Stimulated activated CD8-positive, alpha-beta memory T cell treated with anti-CD3 and anti-CD28 coated beads, Interleukin-2, amount 100 ng/mL, for 48 hours (primary cell): Measurements from ENCODE around the gene LRIF1.
"Not testable (repeated sequence)": the region's sequence is repeated elsewhere in the genome, so short reads cannot be mapped to it uniquely, and the experiment has no call there.

Experiments
- DNase-seq, 2 donors: peaks; one replicate each; pipeline ENCODE4 v3.0.0-alpha.2; 2020; ENCODE audit warnings: low read depth in 2 of 2

LRIF1 gene, protein sequence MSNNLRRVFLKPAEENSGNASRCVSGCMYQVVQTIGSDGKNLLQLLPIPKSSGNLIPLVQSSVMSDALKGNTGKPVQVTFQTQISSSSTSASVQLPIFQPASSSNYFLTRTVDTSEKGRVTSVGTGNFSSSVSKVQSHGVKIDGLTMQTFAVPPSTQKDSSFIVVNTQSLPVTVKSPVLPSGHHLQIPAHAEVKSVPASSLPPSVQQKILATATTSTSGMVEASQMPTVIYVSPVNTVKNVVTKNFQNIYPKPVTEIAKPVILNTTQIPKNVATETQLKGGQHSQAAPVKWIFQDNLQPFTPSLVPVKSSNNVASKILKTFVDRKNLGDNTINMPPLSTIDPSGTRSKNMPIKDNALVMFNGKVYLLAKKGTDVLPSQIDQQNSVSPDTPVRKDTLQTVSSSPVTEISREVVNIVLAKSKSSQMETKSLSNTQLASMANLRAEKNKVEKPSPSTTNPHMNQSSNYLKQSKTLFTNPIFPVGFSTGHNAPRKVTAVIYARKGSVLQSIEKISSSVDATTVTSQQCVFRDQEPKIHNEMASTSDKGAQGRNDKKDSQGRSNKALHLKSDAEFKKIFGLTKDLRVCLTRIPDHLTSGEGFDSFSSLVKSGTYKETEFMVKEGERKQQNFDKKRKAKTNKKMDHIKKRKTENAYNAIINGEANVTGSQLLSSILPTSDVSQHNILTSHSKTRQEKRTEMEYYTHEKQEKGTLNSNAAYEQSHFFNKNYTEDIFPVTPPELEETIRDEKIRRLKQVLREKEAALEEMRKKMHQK

DNA sequence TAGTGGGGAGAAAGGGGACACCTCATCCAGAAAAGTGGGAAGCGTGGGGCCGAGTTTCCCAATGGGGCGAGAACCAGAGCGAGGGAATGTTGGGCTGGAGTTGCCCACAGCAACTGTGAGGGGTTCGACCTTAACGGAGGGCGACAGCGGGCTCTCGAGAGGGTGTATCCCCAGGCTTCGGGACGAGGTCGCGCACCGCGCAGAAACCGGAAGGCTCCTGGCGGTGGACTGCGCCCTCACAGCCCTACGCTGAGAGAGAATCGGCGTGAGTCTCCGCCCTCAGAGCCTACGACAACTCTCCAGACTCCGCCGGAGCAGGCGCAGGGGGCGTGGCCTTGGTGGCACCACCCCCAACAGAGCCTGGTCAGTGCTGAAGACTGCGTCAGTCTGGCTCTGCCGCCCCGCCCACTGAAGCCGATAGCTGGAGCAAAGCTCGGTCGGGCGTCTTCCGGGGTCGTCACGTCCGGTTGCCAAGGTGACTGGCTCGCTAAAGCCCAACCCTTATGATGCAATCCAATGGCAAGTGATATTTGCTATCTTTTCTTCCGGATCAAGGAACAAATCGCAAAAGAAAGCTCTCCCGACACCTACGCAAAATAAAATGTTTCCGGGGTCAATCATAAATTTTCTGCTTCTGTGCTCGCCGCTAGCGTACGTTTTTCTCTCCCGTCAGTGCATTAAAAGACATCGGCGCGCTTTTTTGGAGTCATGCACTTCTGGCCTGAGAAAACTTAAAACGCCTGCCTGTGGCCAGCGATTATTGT lies at the start of gene LRIF1:
TSS of gene LRIF1 (minus strand) at position 232 of the 764 bp plus-strand sequence. CDS start 234 bp downstream, outside the sequence.
- DNase-seq, result peak; percentile 100

DNA sequence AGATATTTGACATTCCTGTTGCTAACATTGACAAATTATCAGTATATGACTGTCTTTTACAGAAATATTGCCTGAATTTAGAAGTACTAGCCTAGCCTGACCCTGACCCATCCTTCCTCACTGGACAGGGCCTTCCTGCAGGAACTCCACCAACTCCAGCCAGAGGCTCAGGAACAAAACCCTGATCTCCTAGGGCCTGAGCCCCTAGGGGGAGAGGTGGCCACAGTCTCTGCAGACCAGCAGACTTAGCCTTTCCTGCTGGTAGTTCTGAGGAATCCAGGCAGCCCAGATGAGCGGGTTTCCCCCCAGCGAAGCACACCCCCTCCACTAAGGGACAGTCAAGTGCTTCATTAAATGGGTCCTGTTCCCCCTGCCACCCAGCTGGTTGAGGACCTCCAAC lies 44.3 kb upstream of the LRIF1 start:
- DNase-seq, result no peak

DNA sequence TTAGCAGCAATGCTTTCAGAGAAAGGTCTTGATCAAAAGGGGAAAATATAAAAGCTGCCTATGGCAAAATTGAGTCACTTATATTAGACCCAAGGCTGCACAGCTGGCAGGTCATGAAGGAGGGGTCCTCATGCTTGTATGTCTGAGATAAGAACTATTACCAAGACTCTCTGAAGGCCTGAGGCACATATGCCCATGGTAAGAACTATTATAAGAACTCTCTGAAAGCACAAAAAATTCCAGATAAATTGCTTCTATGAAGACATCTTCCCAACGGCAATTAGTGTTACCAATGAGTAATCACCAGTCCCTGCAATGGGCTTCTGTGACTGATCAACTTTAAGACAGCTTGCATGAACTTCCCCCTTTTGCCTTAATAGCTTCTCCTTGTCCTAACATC lies 42.8 kb upstream of the LRIF1 start:
- no peak for DNase-seq

DNA sequence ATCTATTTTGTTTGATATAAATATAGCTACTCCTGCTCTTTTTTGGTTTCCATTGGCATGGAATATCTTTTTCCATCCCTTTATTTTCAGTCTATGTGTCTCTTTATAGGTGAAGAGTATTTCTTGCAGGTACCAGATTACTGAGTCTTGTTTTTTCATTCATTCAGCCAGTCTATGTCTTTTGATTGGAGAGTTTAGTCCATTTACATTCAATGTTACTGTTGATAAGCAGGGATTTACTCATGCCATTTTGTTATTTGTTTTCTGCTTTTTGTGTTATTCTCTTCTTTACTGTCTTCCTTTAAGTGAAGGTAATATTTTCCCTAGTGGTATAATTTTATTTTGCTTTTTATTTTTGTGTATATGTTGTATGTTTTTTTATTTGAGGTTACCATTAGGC lies 35.9 kb upstream of the LRIF1 start:
- not testable (repeated sequence) for DNase-seq

DNA sequence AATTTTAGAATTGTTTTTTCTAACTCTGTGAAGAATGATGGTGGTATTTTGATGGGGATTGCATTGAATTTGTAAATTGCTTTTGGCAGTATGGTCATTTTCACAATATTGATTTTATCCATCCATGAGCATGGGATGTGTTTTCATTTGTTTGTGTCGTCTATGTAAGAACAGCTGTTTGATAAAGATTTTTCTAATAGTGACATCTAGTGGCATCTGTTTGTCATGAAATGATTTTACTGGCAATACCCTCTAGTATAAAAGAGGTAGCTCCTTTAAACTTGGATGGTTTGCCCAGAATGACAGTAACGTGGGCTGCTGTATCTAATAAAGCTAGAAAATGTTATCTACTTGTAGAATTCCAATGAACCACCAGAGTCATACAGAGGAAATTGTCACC lies 28.6 kb upstream of the LRIF1 start:
- DNase-seq, result not testable (repeated sequence)

DNA sequence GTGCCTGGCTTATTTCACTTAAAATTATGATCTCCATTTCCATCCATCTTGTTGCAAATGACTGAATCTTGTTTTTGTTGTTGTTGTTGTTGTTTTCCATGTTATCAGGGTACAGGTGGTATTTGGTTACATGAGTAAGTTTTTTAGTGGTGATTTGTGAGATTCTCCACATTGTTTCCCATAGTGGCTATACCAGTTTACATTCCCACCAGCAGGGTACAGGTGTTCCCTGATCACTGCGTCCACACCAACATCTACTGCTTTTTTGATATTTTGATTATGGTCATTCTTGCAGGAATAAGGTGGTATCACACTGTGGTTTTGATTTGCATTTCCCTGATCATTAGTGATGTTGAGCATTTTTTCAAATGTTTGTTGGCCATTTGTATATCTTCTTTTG lies 27.6 kb upstream of the LRIF1 start:
- DNase-seq, result not testable (repeated sequence)

DNA sequence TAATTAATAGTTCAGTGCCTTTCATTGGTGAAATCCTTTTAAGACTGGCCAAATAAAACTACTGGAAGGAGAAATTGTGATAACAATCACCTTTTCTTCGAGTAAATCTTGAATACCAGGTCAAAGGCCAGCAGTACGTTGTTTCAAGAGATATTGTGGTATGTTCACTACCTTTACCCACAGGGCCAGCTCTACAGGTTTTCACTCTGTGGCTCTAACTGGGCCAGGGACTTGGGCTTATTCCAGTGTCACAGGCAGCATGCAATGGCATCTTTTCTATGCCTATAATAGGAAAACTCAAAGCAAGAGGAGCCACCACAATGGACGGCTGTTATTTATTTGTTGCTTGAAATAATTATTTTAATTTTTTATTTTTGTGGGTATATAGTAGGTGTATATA lies 26.8 kb upstream of the LRIF1 start:
- DNase-seq, result no peak

DNA sequence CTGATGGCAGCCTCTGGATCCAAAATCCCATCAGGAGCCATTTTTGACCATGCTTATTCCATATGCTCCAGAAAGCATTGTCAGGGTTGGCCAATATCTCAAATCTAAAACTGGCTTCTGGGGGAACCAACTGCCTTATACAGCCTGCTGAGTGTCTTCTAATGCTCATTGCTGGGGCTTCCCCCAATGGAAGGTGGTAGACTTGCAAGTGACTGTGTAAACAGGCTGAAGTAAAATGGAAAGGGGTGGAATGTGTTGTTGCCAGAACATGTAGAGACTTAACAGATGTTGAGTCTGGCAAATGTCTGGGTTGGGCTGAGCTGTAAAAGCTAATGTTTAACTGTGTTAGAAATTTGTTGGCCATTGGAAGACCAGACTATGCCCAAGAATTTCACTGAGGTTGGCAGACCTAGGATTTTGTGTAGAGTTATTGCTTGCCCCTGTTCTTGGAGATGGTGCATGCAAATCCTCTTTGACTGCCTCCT lies 22.7 kb upstream of the LRIF1 start:
- no peak for DNase-seq

DNA sequence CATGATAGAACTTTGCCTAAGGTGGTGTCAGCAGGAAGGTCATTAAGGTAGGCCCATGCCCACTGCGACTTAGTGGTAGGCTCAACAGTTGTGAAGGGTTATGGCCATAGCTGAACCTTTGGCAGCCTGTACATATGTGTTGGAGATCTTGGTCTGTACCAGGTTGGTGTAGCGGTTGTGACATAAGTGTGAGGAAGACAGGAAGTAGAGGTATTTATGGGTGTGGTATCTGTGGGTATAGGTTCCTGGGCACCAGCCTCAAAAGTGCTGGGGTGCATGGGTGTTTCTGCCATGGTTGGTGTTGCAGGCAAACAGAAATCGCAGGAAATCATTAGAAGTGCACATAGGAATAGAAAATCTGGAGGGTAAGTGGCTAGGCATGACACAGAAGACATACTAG lies 18.6 kb upstream of the LRIF1 start:
- DNase-seq, result no peak

DNA sequence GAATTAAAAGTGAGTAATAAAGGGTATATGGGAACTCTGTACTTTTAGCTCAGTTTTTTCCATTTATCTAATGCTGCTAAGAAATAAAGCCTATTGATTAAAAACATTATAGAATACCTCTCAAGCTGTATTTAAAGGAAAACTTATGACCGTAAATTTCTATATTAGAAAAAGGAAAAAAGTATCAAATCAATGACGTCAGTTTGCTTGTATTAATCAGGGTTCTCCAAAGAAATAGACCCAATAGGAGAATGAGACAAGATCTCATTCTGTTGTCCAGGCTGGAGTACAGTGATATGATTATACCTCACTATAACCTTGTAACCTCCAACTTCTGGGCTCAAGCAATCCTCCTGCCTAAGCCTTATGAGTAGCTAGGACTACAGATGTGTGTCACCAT lies 15.4 kb upstream of the LRIF1 start:
- DNase-seq, result no peak

DNA sequence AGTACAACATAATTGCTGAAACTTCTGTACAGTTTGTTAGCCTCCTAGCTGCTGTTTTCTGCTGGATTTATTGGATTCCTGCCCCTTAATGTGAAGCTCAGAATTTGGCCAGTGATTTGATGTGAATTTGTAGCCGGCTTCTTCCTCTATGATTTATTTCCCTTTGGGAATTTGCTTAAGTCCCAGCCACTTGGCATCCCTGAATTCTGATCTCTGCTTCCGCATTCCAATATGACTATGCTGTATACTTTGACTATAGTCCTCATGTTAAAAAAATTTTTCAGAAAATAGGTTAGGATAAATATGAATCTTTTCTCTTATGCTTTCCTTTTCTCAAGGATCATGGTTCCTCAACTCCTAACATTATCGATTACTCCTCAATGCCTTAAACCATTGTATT lies 12.4 kb upstream of the LRIF1 start:
- no peak for DNase-seq

DNA sequence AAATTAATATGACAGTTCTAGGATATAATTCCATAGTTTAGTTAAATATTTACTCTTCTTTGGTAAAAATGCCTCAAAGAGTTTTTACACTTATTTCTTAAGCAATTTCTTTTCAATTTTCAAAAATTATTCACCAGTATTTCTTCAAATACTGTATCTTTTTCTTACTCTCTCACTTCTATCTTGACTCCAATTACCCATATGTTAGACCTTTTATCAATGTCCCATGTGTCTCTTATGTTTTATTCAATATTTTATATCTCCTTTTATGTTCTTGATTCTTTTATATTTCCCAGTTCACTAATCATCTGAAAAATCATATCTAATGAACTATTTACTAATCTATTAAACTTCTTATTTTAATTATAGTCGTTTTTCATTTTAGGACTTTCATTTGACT lies 11.5 kb upstream of the LRIF1 start:
- no peak for DNase-seq

DNA sequence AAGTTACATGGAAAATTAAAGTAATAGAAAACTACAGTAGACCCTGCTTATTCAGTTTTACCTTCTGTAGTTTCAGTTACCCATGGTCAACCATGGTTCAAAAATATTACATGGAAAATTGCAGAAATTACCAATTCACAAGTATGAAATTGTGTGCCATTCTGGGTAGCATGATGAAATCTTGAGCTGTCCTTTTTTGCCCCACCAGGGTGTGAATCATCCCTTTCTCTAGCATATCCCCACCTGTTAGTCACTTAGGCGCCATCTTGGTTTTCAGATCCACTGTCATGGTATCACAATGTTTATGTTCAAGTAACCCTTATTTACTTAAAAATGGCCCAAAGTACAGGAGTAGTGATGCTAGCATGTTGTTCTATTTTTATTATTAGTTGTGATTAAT lies 3.5 kb upstream of the LRIF1 start:
- DNase-seq, result no peak

DNA sequence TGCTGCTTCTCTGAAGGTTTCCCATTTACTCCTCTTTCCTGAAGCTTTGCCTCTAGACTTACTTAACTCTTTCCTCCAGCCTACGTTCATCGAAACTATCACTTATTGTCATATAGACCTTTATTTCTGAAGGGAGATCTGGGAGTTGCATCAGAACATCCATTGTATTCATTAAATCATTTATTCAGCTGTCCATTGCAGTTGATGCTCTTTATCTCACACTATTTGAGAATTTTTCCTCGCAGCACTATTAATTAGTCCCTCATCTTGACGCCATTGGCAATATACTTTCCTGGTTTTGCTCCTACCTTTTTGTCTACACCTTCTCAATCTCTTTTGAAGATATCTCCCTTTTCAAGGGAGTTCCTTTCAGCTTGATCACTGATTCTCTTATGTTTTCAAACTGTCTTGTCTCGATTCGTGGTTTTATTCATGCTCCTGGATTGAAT lies 757 bp upstream of the LRIF1 start:
- DNase-seq, result no peak

DNA sequence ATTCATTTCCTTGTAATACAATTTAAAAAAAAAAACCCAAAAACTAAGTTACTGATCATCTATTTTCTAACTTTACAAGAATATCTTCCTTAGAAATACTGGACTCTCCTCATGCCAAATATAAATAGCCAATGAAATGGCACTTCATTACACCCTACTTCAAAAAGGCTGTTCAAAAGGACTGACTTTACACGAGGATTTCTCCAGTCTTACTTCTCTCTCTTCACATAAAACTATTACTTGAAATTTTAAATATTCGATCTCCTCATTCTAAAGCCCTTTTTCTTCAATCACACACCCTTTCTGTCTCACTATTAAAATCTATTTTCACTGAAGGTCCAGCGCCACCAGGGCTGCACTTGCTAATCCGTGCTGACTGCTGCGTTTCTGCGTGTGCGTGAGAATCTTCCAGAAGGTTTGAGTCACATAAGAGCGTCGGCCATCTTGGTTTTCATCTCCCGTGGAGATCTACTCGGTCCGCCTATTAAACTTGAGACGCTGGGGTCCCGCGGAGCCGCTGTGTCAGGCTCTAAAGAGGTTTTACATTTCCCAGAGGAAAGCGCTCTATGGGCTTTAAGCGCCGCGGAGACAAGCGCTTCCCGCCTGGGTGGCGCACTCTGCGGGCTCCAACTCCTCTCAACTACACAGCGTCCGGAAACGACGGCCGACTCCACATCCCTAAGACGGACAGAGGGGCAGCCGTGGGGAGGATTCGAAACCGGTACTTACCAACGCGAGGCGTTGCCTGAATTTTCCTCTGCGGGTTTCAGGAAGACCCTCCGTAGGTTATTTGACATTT lies 631 bp downstream of the LRIF1 start:
- peak; percentile 29 to 31 for DNase-seq

DNA sequence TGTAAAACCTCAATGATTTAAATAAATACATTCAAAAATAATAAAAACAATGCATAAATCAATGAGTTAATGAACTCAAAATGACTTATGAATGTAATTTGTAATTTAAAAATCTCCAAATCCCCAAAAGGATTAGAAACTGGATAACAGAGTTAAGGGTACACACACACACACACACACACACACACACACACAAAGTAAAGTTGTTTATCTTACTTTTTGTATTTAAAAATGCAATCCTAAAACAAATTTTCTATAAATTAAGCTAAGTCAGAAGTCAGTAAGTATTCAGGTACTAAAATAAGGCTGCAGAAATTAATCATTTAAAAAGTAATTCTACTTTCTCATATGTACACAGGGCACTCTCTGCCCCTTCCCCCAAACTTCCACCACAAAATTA lies 1.8 kb downstream of the LRIF1 start:
- DNase-seq, result no peak

DNA sequence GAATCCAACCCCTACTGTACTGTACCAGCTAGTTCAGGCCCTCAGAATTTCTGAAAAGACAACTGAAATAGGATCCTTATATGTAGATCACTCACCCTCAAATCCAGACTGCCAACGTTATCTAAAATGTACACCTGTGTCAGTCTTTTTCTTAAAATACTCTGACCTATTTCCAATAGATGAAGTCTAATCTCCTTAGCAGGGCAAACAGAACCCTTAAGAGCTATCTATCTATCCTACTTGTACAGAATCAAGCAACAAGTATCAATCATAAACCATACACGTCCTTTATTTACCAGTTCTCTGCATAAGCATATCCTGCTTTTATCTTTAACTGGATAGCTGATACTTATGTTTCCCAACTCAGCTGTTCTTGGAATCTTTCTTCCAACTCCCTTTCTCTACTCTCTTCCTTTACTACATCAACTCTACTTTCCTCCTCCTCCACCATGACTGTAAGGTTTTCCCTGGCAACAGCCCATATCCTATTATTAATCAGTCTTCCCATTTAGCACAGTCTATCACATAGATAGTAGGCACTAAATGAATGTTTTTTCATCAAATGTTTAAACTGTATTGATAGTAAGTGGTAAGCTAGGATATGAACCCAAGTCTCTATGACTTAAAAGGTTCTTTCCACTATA lies 2.8 kb downstream of the LRIF1 start:
- DNase-seq, result no peak

DNA sequence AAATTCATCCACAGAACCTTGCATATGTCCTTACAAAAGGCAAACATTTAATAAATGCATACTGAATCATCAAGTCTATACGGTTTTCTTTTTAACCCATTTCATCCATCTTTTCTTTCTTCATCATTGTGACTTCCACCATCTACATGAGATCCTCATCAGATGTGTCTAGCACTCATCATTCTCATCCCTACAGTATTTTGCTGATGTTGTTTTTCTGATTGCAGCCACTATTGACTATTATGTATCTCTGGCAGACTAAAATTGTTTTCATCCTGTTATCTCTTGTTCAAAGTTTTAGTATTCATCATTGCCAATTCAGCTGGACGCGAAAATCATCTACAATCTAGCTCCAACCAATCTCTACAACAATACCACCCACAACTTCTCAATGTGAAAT lies 5.9 kb downstream of the LRIF1 start:
- no peak for DNase-seq

DNA sequence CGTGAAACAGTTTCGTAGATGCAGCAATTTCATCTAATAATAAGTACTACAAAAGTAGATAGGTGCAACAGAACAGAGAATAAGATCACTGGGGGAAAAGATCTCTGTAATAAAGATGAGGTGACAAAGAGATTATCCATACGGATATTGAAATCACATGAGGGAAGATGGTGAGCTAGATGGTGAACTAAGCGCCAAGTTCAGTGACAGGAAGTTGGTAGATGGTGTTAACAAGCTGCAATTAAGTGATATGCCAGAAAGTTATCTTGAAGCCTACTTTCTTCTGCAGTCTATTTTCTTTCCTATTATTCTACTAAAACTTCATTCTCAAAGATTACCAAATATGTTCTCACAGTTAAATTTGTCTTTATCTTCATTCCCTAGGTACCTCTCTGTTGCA lies 7.1 kb downstream of the LRIF1 start:
- DNase-seq, result no peak

DNA sequence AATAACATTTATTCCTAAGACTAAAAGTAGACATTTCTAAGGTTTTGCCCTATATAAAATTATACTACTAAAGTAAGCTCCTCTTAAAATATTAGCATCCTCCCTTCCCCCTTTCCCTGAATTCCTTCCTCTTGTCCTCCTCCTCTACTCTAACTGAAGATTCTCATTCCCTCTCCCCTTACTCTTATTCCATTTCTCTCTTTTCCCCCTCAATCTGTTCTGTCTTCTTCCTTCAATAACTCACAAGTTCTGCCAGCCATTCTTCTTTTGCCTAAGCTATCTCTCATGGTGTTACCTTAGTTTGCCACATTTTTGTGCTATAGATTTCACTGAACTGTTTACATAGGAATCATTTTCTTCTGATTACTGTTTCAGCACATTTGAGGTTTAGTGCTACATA lies 10.7 kb downstream of the LRIF1 start:
- DNase-seq, result no peak

DNA sequence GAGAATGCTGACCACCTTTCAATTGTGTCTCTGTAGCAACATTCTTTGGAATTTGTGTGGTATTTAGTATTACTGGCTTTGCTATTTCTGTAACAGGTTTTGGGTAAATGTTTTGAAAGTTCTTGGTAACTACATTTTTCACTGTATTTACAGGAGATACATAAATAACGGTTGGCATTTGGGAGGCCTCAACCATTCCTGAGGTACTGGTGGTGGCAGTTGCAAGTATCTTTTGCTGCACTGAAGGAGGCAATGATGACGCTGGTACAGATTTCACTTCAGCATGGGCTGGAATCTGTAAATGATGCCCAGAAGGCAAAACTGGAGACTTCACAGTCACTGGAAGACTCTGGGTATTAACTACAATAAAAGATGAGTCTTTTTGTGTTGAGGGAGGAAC lies 11.7 kb downstream of the LRIF1 start:
- DNase-seq, result no peak
